ENCODE data around the gene EMC9. TPM values are rescaled to one million over a fixed set of nuclear protein-coding genes. Genes with fewer than 3 reads are reported as not detected.
A peak's percentile ranks its signal among the peaks of the same experiment; 100 is the strongest.

The EMC9 gene
- total RNA-seq, 1 donor from 2014 or later = 18.5 TPM

GRCh38 chr14:24146453-24146977 lies 5.1 kb upstream of the EMC9 start, which contains the start of gene PSME2:
TSS of gene PSME2 (minus strand) at chr14:24146610. CDS start at chr14:24146581, 29 bp downstream.
- H3K9me3 Mint-ChIP-seq (ENCODE audit: unreplicated experiment) = no peaks in the 10 kb centered on the region
- peaks cover 36% of the 10 kb centered on the region for H4K20me1 ChIP-seq (ENCODE audit: insufficient read depth, low read length)
- H3K4me1 ChIP-seq (ENCODE audit: insufficient read depth, low read length) = peaks cover 31% of the 10 kb centered on the region
- peak within 1 kb of the TSS; percentile 88 for H3K27ac Mint-ChIP-seq (ENCODE audit: unreplicated experiment)
- H3K4me2 ChIP-seq (ENCODE audit: low read length) = peak within 1 kb of the TSS; percentile 96
- H3K9me3 ChIP-seq (ENCODE audit: insufficient read depth, low read depth, low read length) = no peaks in the 10 kb centered on the region
- no peak for FAIRE-seq
- peaks cover 30% of the 10 kb centered on the region for H3K4me1 Mint-ChIP-seq (ENCODE audit: low read depth, unreplicated experiment)
- H3K27ac ChIP-seq (ENCODE audit: low read depth, low read length) = peak within 1 kb of the TSS; percentile 83
- H2AFZ ChIP-seq (ENCODE audit: low read depth, low read length) = peak within 1 kb of the TSS; percentile 79
- H3K9ac ChIP-seq (ENCODE audit: low read length) = peak within 1 kb of the TSS; percentile 87
- TF ChIP-seq EZH2 (IDR thresholded peaks at IDR 0.05; ENCODE audit: insufficient read depth, low read length) = no peak
- no peak for TF ChIP-seq CTCF (IDR thresholded peaks at IDR 0.05; ENCODE audit: insufficient read depth, low read depth, low read length)
- peaks cover 24% of the 10 kb centered on the region for H3K36me3 ChIP-seq (ENCODE audit: insufficient read depth, low read length)
- peaks cover 55% of the 10 kb centered on the region for H3K79me2 ChIP-seq (ENCODE audit: insufficient read depth, low read length)
- H3K27me3 Mint-ChIP-seq (ENCODE audit: low read depth, unreplicated experiment) = no peaks in the 10 kb centered on the region
- peak within 1 kb of the TSS; percentile 96 for H3K4me3 Mint-ChIP-seq (ENCODE audit: unreplicated experiment)
- H3K36me3 Mint-ChIP-seq (ENCODE audit: low read depth, unreplicated experiment) = no peaks in the 10 kb centered on the region
- peak within 1 kb of the TSS; percentile 93 for H3K4me3 ChIP-seq (ENCODE audit: insufficient read depth, low read depth, low read length)
- no peaks in the 10 kb centered on the region for H3K27me3 ChIP-seq (ENCODE audit: insufficient read depth, low read length)
- peak; percentile 94 for DNase-seq (ENCODE audit: low read depth)

- Mint-ChIP-seq H3K4me3 (ENCODE audit: unreplicated experiment) (peak overlapping the region; percentile 96), H3K4me1 (ENCODE audit: low read depth, unreplicated experiment) (peaks cover 30% of the 10 kb centered on the region), H3K27ac (ENCODE audit: unreplicated experiment) (peak overlapping the region; percentile 88), H3K36me3 (ENCODE audit: low read depth, unreplicated experiment) (no peaks in the 10 kb centered on the region), H3K27me3 (ENCODE audit: low read depth, unreplicated experiment) (no peaks in the 10 kb centered on the region), H3K9me3 (ENCODE audit: unreplicated experiment) (no peaks in the 10 kb centered on the region)
- Histone ChIP-seq H3K27me3 (ENCODE audit: insufficient read depth, low read length) (no peaks in the 10 kb centered on the region), H2AFZ (ENCODE audit: low read depth, low read length) (peak overlapping the region; percentile 76), H3K9ac (ENCODE audit: low read length) (peak overlapping the region; percentile 87), H3K27ac (ENCODE audit: low read depth, low read length) (peak overlapping the region; percentile 83), H3K4me1 (ENCODE audit: insufficient read depth, low read length) (peaks cover 31% of the 10 kb centered on the region), H3K4me2 (ENCODE audit: low read length) (peak overlapping the region; percentile 96), H4K20me1 (ENCODE audit: insufficient read depth, low read length) (peaks cover 31% of the 10 kb centered on the region), H3K9me3 (ENCODE audit: insufficient read depth, low read depth, low read length) (no peaks in the 10 kb centered on the region), H3K36me3 (ENCODE audit: insufficient read depth, low read length) (peaks cover 19% of the 10 kb centered on the region), H3K79me2 (ENCODE audit: insufficient read depth, low read length) (peaks cover 56% of the 10 kb centered on the region), H3K4me3 (ENCODE audit: insufficient read depth, low read depth, low read length) (peak overlapping the region; percentile 93)
- no peak for TF ChIP-seq EZH2 (IDR thresholded peaks at IDR 0.05; ENCODE audit: insufficient read depth, low read length)
- no peak for TF ChIP-seq CTCF (IDR thresholded peaks at IDR 0.05; ENCODE audit: insufficient read depth, low read depth, low read length)
- peak; percentile 69 for DNase-seq (ENCODE audit: low read depth)
- FAIRE-seq = no peak
Observed at GRCh38 chr14:24145690-24146452, 4.5 kb upstream of the EMC9 start.
